A549 treated with Mapracorat at 1 μM for 4 hours (cell line): Measurements from ENCODE around the gene GATC. TPM values are rescaled to one million over a fixed set of nuclear protein-coding genes. Genes with fewer than 3 reads are reported as not detected.

ENCODE experiments used
- total RNA-seq: library from RNA; stranded (reverse); fragments of 200-300 nt; extraction: Qiagen RNA extraction; gene quantifications from 5 replicates; pipeline ENCODE4 v1.2.3, GENCODE V29; 2022

The GATC gene
- 20.0 to 26.4 TPM (median 22.3 TPM) in 5 replicates for total RNA-seq

GRCh38 chr12:120445911-120446843 is at the start of gene GATC, which contains the start of gene TRIAP1:
Gene GATC (plus strand): TSS chr12:120446444. CDS start chr12:120446481, 37 bp downstream.
Gene TRIAP1 (minus strand): TSS chr12:120446384. CDS start chr12:120446372, 12 bp downstream.

GRCh38 chr12:120437735-120438494 is 8.3 kb upstream of the GATC start, which contains the start of gene COX6A1:
Gene COX6A1 (plus strand): TSS chr12:120438113. CDS start chr12:120438127, 14 bp downstream.

GRCh38 chr12:120469450-120470149 is 23.4 kb downstream of the GATC start, which contains the start of gene SRSF9:
Gene SRSF9 (minus strand): TSS chr12:120469748. CDS start chr12:120469609, 139 bp downstream.

GRCh38 chr12:120495731-120496412 is 49.6 kb downstream of the GATC start, which contains the start of gene DYNLL1:
Gene DYNLL1 (plus strand): TSS chr12:120496113. CDS start chr12:120496422, 309 bp downstream.

Other genes with a start within 250 kb of the GATC start
- gene RPLP0, start 245.3 kb upstream of the GATC start, total RNA-seq: 3,378 to 3,595 TPM (median 3,488 TPM) in 5 replicates
- gene PXN, start 180.7 kb upstream of the GATC start, total RNA-seq: 189 to 221 TPM (median 211 TPM) in 5 replicates
- not detected in 5 replicates for gene RNU4-2, start 154.5 kb upstream of the GATC start, total RNA-seq
- not detected in 5 replicates for gene RNU4-1, start 153.2 kb upstream of the GATC start, total RNA-seq
- gene SIRT4, start 144.1 kb upstream of the GATC start, total RNA-seq: 0.59 to 0.92 TPM (median 0.64 TPM) in 5 replicates
- not detected in 5 replicates for gene PLA2G1B, start 118.7 kb upstream of the GATC start, total RNA-seq
- 0.89 to 1.8 TPM (median 1.4 TPM) in 5 replicates for gene MSI1, start 77.3 kb upstream of the GATC start, total RNA-seq
- 758 to 876 TPM (median 847 TPM) in 5 replicates for gene COX6A1, start 8.3 kb upstream of the GATC start, total RNA-seq
- gene TRIAP1, start 60 bp upstream of the GATC start, total RNA-seq: 73.8 to 79.7 TPM (median 75.5 TPM) in 5 replicates
- 185 to 229 TPM (median 212 TPM) in 5 replicates for gene SRSF9, start 23.3 kb downstream of the GATC start, total RNA-seq
- gene DYNLL1, start 49.7 kb downstream of the GATC start, total RNA-seq: 544 to 693 TPM (median 587 TPM) in 5 replicates
- 26.9 to 30.4 TPM (median 28.1 TPM) in 5 replicates for gene COQ5, start 82.7 kb downstream of the GATC start, total RNA-seq
- gene RNF10, start 87.9 kb downstream of the GATC start, total RNA-seq: 93.9 to 107 TPM (median 98.6 TPM) in 5 replicates
- gene POP5, start 135.0 kb downstream of the GATC start, total RNA-seq: 50.2 to 56.1 TPM (median 51.5 TPM) in 5 replicates
- gene CABP1, start 194.2 kb downstream of the GATC start, total RNA-seq: 0.14 to 0.33 TPM (median 0.22 TPM) in 5 replicates
- gene MLEC, start 240.7 kb downstream of the GATC start, total RNA-seq: 80.3 to 96.0 TPM (median 82.9 TPM) in 5 replicates